HCT116 (cell line): Measurements from ENCODE around the gene SDC1. TPM values are rescaled to one million over a fixed set of nuclear protein-coding genes. Genes with fewer than 3 reads are reported as not detected.
"Not testable (repeated sequence)": the region's sequence is repeated elsewhere in the genome, so short reads cannot be mapped to it uniquely, and the experiment has no call there.

ENCODE experiments used
- ATAC-seq: fragments of 200-7000 bp; cut with Tn5 transposase; 2 replicates; pipeline ENCODE4 v1.9.1; 2020; ENCODE audit warnings: mild to moderate bottlenecking, moderate library complexity
- BruUV-seq: library from RNA; stranded (reverse); fragments of 400-500 nt; replicated peaks from 2 replicates; lab custom pipeline; 2021; lab: Mats Ljungman, UMichigan
- CTCF ChIA-PET: fragments of 300-600 bp; sonication (Branson Sonifier 250); formaldehyde crosslinking; loops from one replicate; lab custom pipeline; 2021; ENCODE audit warnings: antibody characterized with exemption; lab: Charles Lee
- POLR2A ChIA-PET: fragments of 300-600, 350-600 bp; sonication (Branson Sonifier 250); formaldehyde crosslinking; loops from one replicate; lab custom pipeline; 2021; ENCODE audit warnings: antibody characterized with exemption; lab: Charles Lee
- RAD21 ChIA-PET, 2 experiments: fragments of 300-600 bp; sonication (Branson Sonifier 250); formaldehyde crosslinking; loops; one replicate each; lab custom pipeline; 2023; ENCODE audit warnings: low total read pairs in 2 of 2; ENCODE audit not compliant: uncharacterized antibody in 2 of 2, unreplicated experiment in 2 of 2, low non-redundant PET in 1 of 2; lab: Charles Lee
- DNase-seq: peaks from one replicate; pipeline ENCODE4 v3.0.0-alpha.2; 2010; ENCODE audit warnings: low read depth, low spot score
- H2AFZ ChIP-seq: fragments of 200-600 bp; shearing (Covaris generic), sonication (generic); 2 replicates; pipeline ENCODE4 v1.6.1; 2017; ENCODE audit warnings: low read depth, mixed run types, mixed read lengths, antibody characterized with exemption, low read length; ENCODE audit not compliant: poor library complexity, severe bottlenecking
- H3K27ac ChIP-seq: 2 replicates; pipeline ENCODE4 v1.5.1; 2012; ENCODE audit warnings: low read depth, low read length
- H3K27me3 ChIP-seq: fragments of 200-600 bp; sonication (generic); 2 replicates; pipeline ENCODE4 v1.6.1; 2016; ENCODE audit warnings: mixed run types, low read length, mixed read lengths; ENCODE audit not compliant: insufficient read depth
- H3K36me3 ChIP-seq, 2 experiments: fragments of 200-500 bp in 1 of 2; fragments of 200-600 bp in 1 of 2; sonication (Bioruptor generic) in 1 of 2; sonication (generic) in 1 of 2; 2 replicates each; pipeline versions ENCODE4 v1.5.1 to v1.6.1; 2014 to 2016; ENCODE audit warnings: low read length in 2 of 2, inconsistent platforms in 1 of 2, mixed read lengths in 1 of 2, mixed run types in 1 of 2; ENCODE audit not compliant: insufficient read depth in 2 of 2, control insufficient read depth in 1 of 2
- H3K4me1 ChIP-seq, 2 experiments: fragments of 200-600 bp in 1 of 2; sonication (generic) in 1 of 2; 2 replicates each; pipeline versions ENCODE4 v1.5.1 to v1.6.1; 2012 to 2017; ENCODE audit warnings: low read length in 2 of 2, inconsistent platforms in 1 of 2, mild to moderate bottlenecking in 1 of 2, mixed read lengths in 1 of 2, mixed run types in 1 of 2, moderate library complexity in 1 of 2; ENCODE audit not compliant: insufficient read depth in 2 of 2, control insufficient read depth in 1 of 2
- H3K4me2 ChIP-seq: fragments of 200-600 bp; sonication (generic); 2 replicates; pipeline ENCODE4 v1.6.1; 2017; ENCODE audit warnings: mixed run types, low read length, mixed read lengths
- H3K4me3 ChIP-seq, 2 experiments: fragments of 200-600 bp in 1 of 2; sonication (generic) in 1 of 2; replicated peaks in 1 of 2; 2 replicates each; pipeline ENCODE4 v1.5.1; 2011 to 2016; ENCODE audit warnings: low read length in 2 of 2, control low read depth in 1 of 2, low read depth in 1 of 2, mild to moderate bottlenecking in 1 of 2, mixed read lengths in 1 of 2, mixed run types in 1 of 2
- H3K79me2 ChIP-seq: fragments of 200-600 bp; sonication (generic); 2 replicates; pipeline ENCODE4 v1.6.1; 2017; ENCODE audit warnings: mild to moderate bottlenecking, mixed run types, low read length, moderate library complexity, mixed read lengths; ENCODE audit not compliant: insufficient read depth
- H3K9ac ChIP-seq: fragments of 200-600 bp; sonication (generic); 2 replicates; pipeline ENCODE4 v1.6.1; 2016; ENCODE audit warnings: low read length, mixed read lengths
- H3K9me2 ChIP-seq: fragments of 200-600 bp; sonication (generic), shearing (Covaris generic); 2 replicates; pipeline ENCODE4 v1.6.1; 2017; ENCODE audit warnings: mixed run types, mild to moderate bottlenecking, moderate library complexity; ENCODE audit not compliant: insufficient read depth
- H3K9me3 ChIP-seq, 2 experiments: fragments of 200-500 bp in 1 of 2; fragments of 200-600 bp in 1 of 2; sonication (Bioruptor generic) in 1 of 2; sonication (generic) in 1 of 2; 2 replicates each; pipeline ENCODE4 v1.6.1; 2014 to 2017; ENCODE audit warnings: low read length in 2 of 2, mixed read lengths in 2 of 2, inconsistent platforms in 1 of 2, low read depth in 1 of 2, mild to moderate bottlenecking in 1 of 2, mixed run types in 1 of 2, moderate library complexity in 1 of 2; ENCODE audit not compliant: control insufficient read depth in 1 of 2, insufficient read depth in 1 of 2
- H4K20me1 ChIP-seq: fragments of 200-600 bp; sonication (generic), shearing (Covaris generic); 2 replicates; pipeline ENCODE4 v1.6.1; 2017; ENCODE audit warnings: mixed run types, mild to moderate bottlenecking, moderate library complexity; ENCODE audit not compliant: insufficient read depth
- CBX3 ChIP-seq: IDR thresholded peaks from 2 replicates; pipeline ENCODE4 v1.6.1; 2012; ENCODE audit warnings: low read depth
- EZH2phosphoT487 ChIP-seq: fragments of 200-600 bp; IDR thresholded peaks from 2 replicates; pipeline ENCODE4 v1.6.1; 2018; ENCODE audit warnings: antibody characterized with exemption, borderline replicate concordance
- SP1 ChIP-seq: IDR thresholded peaks from 2 replicates; pipeline ENCODE4 v1.6.1; 2012; ENCODE audit warnings: low read depth
- ZNF274 ChIP-seq: fragments of 200-500 bp; sonication (Bioruptor generic); IDR thresholded peaks from 2 replicates; pipeline ENCODE4 v1.6.1; 2014; ENCODE audit warnings: mild to moderate bottlenecking, low read depth, low read length, inconsistent platforms
- intact Hi-C: fragments of 100-400 bp; cut with micrococcal nuclease; formaldehyde crosslinking; loops from 2 replicates; pipeline ENCODE4 v1.10.0; 2022
- total RNA-seq: library from RNA; stranded (reverse); gene quantifications from one replicate; pipeline ENCODE4 v1.2.1, GENCODE V29; 2021; ENCODE audit not compliant: unreplicated experiment

SDC1 gene
- total RNA-seq, 1 experiment from 2014 or later: 32.0 TPM

DNA sequence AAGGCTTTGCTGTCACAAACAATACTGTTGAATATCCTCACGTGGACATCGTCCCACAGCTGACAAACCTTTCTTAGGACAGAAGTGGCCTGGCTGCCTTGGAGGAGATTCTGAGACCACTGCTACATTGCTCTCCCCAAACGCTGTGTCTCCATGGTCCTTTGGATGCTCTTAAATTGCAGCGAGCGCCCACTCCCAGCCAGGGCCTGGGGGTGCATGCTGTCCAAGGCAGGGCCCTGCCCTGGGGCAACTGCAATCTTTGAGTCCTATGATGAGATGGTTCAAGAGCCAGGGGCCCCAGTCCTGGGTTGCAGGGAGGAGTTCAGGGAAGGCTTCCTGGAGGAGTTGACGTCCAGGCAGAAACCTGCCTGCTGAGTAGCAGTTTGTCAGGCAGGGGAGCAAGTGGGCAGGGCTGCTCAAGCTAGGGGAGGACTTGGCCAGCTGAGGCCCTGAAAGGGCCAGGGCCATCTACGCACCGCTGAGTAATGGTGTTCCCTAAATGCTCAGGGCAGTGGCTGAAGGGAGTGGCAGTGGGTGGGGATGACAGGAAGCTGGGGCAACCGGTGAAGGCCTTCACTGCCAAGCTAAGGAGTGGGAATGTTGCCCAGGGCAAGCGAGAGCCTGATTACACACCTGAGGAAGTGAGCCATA, 10.8 kb upstream of the SDC1 start:
- Histone ChIP-seq H2AFZ (no peak overlapping the region), H3K36me3 (no peaks in the 10 kb centered on the region), H3K9me2 (no peaks in the 10 kb centered on the region), H4K20me1 (no peaks in the 10 kb centered on the region), H3K9me3 (no peaks in the 10 kb centered on the region), H3K79me2 (no peaks in the 10 kb centered on the region), H3K4me2 (peak overlapping the region; percentile 57), H3K4me1 (peaks cover 19 to 51% of the 10 kb centered on the region in 2 experiments), H3K4me3 (no peak overlapping the region; a peak in 1 of 4 replicates), H3K27me3 (no peaks in the 10 kb centered on the region), H3K27ac (no peak overlapping the region), H3K9ac (no peak overlapping the region)
- intact Hi-C loops: no loop called here
- DNase-seq (no peak), ATAC-seq (0 out of 2 replicates have a peak, but pooled peaks have one; percentile 4)
- ChIA-PET CTCF (interaction anchor here (2.3 kb wide), 1 partner anchor 11 kb away, joined by 8 read pairs; the partner anchor contains the start of gene SDC1), POLR2A (no interaction called here), RAD21 (no interaction called here)
- no TSS peak for BruUV-seq
- TF ChIP-seq EZH2phosphoT487: no peak
- TF ChIP-seq SP1: peak; percentile 47; the same call in 1 of the 2 replicates
- TF ChIP-seq ZNF274: no peak
- 0 out of 2 replicates have a peak, but pooled peaks have one; percentile 46 for TF ChIP-seq CBX3

DNA sequence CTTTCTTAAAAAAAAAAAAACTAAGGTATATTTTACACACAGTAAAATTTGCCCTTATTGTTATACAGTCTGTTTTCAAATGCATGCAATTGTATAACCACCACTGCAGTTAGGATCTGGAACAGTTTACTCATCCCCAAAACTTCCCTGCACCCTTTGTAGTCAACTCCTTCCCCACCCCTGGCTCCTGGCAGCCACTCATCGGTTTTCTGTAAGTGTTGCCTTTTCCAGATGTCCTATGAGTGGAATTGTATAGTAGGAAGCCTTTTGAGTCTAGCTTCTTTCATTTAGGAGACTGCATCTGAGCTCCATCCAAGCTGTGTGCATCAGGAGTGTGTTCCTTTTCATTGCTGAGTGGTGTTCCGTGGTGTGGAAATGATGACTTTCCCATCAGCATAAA, 9.7 kb upstream of the SDC1 start:
- H3K9ac ChIP-seq, ATAC-seq, BruUV-seq, H4K20me1 ChIP-seq, H3K27me3 ChIP-seq, POLR2A ChIA-PET, H2AFZ ChIP-seq, H3K27ac ChIP-seq, DNase-seq, H3K9me3 ChIP-seq, H3K36me3 ChIP-seq, H3K79me2 ChIP-seq, H3K9me2 ChIP-seq, H3K4me2 ChIP-seq, H3K4me3 ChIP-seq, RAD21 ChIA-PET: not testable (repeated sequence)
- CTCF ChIA-PET: interaction anchor here (2.3 kb wide), 1 partner anchor 10 kb away, joined by 8 read pairs; the partner anchor contains the start of gene SDC1
- H3K4me1 ChIP-seq: peaks cover 19 to 54% of the 10 kb centered on the region in 2 experiments
- intact Hi-C loops: loop anchor here (5.0 kb wide), 1 partner anchor 107 kb away; no protein-coding TSS in a partner anchor
